HG03439 (cell line): Measurements from ENCODE around the gene ALDH2.
"Not testable (repeated sequence)": the region's sequence is repeated elsewhere in the genome, so short reads cannot be mapped to it uniquely, and the experiment has no call there.

Source experiments
- ATAC-seq: cut with Tn5 transposase; IDR thresholded peaks from one replicate; pipeline ENCODE4 v1.9.1; 2021; ENCODE audit warnings: mild to moderate bottlenecking, moderate library complexity; ENCODE audit not compliant: unreplicated experiment

Gene ALDH2

DNA sequence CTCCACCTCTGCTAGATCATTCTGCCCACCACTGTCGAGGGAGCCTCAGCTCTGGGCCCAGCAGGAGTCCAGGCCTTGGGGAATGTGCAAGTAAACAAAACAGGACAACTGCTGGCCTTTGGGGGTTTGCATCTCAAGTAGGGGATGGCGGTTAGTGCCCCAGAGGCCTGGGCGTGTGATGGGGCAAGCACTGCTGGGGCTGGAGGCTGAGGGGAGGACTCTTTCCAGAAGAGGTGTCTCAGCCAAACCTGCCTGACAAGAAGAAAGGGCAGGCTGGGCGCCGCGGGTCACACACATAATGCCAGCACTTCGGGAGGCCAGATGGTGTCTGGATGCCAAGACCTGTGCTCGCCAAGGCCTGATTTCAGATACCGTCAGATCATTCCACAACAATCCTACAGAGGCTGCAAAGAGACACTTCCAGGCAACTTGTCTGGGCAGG is 8.6 kb upstream of the ALDH2 start:
- ATAC-seq, result no peak

DNA sequence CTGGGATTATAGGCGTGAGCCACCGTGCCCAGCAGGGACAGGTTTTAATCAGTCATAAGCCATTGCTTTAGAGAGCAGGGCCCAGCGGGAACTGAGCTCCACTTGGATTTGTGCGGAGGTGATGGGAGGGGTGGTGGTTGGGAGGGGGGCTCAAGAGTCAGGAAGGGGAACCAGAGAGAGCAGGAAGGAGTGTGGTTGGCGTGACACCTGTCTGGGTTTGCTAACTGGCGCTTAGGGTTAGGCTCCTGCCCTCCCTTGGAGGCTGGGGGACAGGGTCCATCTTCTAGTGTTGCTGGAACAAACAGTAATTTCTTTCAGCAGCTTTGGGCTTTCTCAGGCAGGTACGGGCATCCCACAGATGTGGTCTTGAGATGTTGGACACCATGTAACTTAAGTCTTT is 7.5 kb upstream of the ALDH2 start:
- ATAC-seq, result no peak

DNA sequence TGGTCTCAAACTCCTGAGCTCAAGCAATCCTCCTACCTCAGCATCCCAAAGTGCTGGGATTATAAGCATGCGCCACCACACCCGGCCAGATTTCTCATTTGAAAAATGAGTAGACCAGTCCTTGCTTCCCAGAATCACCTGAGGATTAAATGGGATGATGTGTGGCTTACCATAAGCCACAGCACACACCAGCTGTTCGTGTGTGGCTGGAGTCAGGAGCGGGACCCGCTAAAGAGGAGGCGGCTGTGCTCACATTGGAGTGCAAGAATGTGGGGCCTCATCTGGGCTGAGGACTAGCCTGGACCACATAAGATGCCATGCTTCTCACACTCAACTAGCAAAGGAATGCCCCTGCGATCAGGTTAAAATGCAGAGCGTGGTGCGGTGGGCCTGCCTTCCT is 6.7 kb upstream of the ALDH2 start:
- no peak for ATAC-seq

DNA sequence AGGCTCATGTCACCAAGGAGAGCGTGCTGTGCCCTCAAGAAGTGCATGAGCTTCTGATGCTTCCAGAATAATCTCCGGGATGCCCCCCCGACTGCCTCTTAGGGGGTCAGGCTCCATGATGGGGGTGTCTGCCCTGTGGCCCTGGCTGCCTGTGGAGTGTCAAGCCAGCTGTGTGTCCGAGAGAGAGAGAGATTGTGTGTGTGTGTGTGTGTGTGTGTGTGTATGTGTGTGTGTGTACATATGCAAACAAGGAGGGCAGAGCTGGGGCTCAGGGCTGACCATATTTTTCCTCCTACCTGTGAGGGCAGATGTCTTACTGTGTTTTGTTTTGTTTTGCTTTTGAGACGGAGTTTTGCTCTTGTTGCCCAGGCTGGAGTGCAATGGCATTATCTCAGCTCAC is 5.6 kb upstream of the ALDH2 start:
- ATAC-seq, result no peak

DNA sequence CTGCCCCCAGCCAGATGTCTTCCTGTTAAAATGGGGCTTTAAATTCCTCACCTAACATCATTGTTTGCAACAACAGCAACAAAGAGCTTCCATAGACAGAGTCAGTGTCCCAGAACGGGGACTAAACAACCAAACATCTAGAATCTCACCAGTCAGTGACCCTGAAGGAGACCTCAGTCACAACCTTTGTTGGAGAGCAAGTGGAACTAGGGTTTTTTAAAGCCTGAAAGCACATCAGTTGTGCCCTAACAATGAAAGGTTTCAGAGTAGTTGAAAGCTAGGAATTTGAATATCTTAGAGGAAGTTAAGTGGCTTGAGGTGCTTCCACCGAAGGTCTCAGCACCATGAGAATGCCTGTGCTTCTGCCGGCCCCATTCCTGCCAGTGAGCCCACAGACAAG is 5.0 kb upstream of the ALDH2 start:
- ATAC-seq, result no peak

DNA sequence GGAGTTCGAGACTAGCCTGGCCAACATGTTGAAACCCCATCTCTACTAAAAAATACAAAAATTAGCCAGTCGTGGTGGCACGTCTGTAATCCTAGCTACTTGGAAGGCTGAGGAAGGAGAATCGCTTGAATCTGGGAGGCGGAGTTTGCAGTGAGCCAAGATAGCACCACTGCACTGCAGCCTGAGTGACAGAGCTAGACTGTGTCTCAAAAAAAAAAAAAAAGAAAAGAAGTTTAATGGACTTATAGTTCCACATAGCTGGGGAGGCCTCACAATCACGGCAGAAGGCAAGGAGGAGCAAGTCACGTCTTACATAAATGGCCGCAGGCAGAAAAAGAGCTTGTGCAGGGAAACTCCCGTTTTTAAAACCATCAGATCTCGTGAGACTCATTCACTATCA is 3.2 kb upstream of the ALDH2 start:
- not testable (repeated sequence) for ATAC-seq

DNA sequence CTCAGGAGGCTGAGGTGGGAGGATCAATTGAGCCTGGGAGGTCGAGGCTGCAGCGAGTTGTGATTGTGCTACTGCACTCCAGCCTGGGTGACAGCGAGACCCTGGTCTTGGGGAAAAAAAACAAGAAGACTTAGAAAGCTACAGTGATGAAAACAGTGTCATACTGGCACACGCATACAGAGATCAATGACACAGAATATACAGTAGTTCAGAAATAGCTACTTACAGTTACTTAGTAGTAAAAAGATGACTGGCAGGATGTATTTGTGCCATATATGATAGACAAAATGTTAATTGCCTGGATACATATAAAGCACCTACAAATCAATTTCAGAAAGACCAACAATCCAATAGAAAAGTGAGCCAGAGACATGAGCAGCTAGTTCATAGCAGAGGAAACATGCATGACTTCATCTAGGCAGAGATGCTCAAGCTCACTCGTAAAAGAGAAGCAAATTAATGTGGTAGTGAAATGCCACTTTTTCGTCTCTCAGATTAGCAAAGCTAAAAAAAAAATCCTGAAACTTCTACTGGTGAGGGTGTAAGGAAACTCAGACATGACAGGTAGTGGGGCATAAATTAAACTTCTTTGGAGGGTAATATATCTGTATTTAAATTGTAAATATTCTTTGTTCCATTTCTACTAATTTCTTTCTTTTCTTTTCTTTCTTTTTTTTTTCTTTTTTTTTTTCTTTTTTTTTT is 2.5 kb upstream of the ALDH2 start:
- no peak for ATAC-seq

DNA sequence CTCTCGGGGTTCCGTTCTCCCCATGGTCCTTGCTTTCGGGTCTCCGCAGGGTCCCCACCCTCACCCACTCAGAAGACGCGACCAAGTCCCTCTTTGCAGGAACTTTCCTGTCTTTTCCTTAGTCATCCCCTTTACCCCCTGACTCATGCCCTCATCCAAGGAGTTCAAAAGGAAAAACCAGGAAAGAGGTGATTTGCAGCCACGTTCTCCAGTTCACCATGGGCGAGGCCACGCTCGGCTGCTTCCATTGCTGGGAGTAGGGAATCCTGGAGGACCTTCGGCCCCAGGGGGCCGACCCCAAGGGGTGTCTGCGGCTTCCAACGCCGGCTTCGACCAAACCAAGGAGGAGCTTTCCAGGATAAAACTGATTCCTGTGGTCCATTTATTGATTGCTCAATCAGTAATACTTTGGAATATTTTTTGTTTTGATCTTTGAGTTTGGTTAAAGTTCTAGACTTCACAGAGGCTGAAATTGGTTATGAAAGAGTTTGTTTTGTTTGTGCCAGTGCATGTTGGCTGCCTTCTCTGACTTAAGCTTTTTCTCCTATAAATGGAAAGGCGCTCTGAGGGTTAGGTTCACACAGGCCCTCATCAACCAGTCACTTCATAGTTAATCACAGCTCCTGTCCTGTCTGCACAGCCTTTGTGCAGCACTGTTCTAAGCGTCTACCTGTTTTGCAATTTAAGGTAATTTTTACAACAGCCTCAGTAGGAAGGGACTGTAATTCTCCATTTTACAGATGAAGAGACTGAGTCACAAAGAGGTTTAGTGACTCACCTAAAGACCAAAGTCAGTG is 827 bp downstream of the ALDH2 start:
- no peak for ATAC-seq

DNA sequence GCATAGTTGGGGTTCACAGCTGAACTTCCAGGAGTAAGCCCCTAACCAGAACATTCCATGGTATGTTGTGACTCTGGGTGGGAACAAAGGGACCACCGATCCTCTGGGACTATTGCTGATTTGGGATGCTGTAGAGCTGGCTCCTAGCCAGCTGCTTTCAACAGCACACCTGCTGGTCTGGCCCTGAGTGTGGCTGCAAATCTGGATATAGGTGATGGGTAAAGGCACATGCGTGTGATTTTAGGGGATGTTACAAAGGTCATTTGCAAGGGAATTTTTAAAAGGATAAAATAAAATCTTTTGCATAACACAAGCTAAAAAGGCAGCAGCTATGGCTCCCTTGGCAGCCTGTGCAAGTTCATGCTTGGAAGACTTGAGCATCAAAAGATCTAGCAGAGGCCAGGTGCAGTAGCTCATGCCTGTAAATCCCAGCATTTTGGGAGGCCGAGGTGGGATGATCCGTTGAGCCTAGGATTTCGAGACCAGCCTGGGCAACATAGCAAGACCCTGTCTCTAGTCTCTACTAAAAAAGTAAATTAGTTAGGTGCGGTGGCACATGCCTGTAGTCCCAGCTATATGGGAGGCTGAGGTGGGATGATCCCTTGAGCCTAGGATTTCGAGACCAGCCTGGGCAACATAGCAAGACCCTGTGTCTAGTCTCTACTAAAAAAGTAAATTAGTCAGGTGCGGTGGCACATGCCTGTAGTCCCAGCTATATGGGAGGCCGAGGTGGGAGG is 1.6 kb downstream of the ALDH2 start:
- ATAC-seq, result no peak

DNA sequence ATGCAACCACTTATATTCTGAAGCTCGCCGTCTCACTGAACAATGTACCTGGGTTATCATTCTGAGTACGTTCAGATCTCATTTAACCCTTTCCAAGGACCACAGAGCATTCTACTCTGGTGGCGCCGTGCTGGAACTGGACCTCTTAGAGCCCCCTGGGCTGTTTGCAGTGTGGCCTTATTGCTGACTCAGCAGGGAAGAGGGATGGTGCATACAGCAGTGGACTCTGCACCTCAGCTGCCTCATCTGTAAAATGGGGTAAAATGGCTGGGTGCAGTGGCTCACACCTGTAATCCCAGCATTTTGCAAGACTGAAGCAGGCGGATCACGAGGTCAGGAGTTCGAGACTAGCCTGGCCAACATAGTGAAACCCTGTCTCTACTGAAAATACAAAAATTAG is 2.9 kb downstream of the ALDH2 start:
- no peak for ATAC-seq

DNA sequence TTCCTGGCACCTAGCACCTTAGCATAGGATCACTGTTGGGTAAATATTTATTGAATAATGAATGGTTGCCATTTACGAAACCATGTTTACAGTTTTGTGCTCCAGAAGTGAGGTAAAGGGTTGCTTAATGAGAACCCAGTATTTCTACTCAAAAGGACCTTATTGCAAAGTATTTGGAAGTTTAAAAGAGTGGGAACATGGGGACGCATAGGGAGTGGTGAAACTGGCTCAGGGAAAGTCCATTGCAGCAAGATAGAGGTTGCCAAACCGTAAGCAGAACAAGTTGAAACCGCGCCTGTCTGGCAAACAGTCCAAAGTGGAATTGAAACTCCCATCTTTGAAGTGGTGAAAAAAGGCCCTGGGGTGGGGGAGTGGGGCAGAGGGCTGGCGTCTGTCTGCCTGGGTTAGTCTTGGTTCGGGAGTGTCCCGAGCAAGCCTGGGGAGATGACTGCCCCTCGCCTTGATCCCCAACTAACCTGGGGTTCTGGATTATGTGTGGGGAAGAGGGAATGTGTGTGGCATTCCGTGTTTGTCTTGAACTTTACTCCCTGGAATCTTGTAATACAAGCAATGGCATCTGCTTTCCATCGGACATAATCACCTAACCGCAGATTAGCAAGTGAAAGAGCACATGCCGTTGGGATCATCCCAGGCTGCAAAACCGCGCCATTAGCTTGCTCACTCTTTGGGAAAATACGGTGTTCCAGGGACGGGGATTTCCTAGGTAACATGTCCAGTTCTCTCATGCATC is 7.2 kb downstream of the ALDH2 start:
- ATAC-seq, result no peak

DNA sequence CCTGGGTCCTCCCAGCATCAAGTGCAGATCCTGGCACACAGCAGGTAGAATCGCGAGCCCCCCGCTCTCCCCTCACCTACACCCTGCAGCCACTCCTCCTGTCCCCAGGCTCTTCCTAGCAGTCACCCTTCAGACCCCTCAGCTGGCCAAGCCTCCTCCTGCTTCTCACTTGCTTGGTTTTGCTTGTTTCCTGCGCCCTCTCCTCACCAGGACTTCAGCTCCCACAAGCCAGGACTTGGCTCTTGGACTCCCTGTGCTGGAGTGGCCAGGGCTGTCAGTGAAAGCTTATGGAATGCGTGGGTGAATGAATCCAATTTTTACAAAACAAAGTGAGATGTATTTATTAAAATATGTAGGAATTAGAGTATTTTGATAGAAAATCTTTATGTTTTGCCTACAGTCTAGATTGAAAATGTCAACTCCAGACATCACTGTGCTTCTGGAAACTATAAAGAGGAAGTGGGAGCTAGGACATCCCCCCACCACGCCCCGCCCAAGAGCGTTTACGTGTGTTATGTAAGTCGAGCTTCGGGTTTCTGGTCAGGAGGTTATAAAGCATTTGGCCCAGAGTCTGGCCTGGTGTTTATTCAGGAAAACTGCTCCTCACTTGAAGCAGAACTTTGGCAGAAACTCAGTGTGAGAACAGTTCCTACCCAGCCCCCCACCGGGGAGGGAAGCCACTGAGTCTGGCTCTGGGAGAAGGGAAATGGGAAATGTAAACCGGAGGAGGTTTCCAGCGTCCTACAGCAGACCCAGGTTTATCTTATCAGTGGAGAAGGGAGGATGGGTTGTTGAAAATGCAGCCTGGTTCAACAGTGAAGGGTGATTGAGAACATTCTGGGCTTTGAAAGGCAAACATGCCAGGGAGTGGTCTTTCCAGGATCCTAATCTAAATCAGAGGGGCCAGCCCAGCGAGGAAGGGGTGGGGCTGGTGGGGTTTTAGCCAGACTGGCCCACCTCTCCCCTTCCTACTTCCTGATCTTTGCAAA is 8.8 kb downstream of the ALDH2 start:
- ATAC-seq, result peak; percentile 58

DNA sequence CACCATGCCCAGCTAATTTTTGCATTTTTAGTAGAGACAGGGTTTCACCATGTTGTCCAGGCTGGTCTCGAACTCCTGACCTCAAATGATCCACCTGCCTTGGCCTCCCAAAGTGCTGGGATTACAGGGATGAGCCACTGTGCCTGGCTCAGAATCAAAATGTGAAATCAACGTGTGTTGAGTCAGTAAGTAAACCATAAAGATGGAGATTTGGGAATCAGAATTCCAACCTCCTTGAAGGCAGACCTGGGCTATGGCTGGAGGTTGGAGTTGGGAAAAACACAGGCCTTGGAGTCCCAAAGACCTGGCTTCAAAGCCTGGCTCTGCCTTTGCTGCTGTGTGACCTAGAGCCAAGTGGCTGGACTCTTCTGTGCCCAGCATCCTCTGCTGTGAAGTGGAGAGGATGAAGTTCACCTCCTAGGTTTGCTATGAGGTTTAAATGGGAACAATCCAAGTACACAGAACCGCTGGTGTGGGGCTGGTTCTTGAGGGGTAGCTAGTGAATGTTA is 10.2 kb downstream of the ALDH2 start:
- no peak for ATAC-seq

DNA sequence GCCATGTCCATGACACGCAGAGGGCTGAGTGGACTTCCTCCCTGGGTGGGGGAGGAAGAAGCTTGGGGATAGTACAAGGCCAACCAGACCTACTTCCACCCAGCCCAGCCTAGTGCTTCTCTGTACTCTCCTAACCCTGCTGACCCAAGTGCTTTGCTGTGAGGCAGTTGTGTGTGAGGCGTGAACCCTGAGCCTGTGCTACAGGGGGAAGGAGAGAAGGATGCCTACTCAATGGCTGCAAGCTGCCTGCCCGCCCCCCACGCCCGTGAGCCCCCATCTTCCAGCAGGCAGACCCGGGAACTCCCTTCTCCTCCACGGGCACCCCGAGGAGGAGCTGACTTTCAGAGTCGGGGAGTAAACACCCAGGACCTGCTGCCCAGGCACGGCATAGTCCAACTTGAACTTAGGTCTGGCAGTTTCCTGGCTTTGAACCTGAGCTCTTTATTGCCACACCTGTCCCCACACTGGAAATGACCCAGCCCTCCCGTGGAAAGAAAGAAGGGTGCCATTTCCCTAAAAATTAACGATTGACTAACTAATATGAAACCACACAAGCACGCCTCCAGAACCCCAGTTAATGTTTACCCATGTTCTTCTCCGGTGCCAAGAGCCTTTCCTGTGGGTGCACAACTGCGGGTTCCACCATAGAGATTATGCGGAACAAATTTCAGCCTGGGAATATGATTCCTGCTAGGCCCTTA is 10.8 kb downstream of the ALDH2 start:
- ATAC-seq, result no peak

DNA sequence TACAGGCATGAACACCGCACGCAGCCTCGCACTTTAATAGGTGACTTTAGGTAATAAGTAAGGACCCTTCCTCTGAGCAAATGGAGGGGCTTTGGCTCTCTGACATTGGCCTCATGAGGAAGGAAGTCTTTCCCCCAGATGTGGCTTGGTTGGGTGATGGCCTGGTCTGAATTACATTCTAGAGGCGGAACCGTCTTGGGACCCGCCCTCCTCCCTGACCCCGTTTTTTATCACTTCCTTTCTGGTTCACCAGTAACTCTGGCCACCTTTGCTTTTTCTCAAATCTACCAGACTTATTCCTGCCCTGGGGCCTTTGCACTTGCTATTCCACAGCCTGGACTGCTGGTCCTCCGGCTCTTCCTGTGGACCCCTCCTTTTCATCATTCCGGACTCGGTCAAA is 13.4 kb downstream of the ALDH2 start:
- ATAC-seq, result no peak

DNA sequence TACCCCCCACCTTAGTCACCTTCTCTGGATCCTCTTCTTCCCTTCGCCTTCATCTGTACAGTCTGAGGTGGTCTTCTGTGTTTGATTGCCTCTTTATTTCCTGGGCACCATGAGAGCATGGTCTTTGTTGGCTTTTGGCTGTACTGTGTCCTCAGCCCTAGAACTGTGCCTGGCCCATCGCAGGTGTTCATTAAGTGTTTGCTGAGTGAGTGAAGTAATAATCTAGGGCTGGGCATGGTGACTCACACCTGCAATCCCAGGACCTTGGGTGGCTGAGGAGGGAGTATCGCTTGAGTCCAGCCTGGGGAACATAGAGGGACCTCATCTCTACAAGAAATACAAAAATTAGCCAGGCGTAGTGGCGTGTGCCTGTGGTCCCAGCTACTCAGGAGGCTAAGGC is 13.9 kb downstream of the ALDH2 start:
- ATAC-seq, result no peak

DNA sequence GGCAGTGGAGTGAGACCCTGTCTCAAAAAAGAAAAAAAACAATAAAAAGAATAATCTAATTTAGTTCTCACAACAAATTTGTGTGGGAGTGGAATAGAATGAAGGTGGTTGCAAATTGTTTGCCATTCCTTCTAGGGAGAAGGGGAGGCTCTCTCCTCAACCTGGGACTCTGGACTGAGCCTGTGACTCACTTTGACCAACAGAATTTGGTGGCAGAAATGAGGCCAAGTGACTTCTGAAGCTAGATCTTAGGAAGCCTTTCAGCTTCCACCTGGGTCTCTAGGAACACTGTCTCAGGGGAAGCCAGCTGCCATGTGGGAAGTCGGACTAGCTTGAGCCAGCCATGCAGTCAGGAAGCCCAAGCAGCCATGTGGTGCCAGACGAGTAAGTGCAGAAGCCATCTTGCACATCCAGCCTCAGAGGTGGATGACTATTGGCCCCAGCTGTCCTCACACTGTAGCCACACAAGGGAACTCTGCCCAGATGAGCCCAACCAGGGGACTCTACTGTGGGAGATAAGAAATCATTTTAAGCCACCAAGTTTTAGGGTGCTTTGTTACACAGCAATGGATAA is 14.4 kb downstream of the ALDH2 start:
- no peak for ATAC-seq

DNA sequence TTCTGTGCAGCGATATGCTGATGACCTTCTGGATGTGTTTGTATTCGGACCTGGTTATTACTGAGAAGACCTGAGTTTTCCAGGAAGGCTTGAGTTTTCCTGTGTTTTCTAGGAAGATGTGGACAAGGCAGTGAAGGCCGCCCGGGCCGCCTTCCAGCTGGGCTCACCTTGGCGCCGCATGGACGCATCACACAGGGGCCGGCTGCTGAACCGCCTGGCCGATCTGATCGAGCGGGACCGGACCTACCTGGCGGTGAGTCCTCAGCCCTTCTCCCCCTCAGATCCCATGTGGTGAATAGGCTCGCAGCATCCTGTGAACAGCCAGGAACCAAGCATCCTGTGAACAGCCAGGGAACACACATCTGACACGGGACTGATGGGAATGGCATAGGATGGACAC is 16.3 kb downstream of the ALDH2 start:
- no peak for ATAC-seq

DNA sequence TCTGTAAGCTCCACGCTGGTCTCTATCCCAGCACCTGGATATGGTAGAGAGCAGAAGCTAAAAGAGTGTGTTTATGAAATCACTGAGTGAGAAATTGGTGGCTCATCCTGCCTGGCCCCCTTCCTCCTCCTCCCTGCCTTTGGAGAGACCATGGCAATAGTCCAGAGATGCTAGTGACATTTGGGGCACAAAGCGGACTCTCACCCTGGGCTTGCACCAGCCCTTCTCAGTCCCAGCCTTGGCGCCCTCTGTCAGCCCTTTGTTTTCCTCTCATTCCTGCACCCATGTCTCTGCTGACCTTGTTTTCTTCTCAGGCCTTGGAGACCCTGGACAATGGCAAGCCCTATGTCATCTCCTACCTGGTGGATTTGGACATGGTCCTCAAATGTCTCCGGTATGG is 18.2 kb downstream of the ALDH2 start:
- no peak for ATAC-seq
